Suprapubic skin (tissue), 4 donors: ENCODE measurements around the gene CPT2. TPM values are rescaled to one million over a fixed set of nuclear protein-coding genes. Genes with fewer than 3 reads are reported as not detected.

Experiments
- DNase-seq, 2 donors: peaks; one replicate each; pipeline ENCODE4 v3.0.0-alpha.2; 2019; ENCODE audit warnings: low spot score in 2 of 2
- H3K27ac ChIP-seq: fragments of 200-600 bp; sonication (generic); one replicate; pipeline ENCODE4 v1.5.1; 2019
- H3K27me3 ChIP-seq: fragments of 200-600 bp; sonication (generic); one replicate; pipeline ENCODE4 v1.5.1; 2019
- H3K36me3 ChIP-seq: fragments of 200-600 bp; sonication (generic); one replicate; pipeline ENCODE4 v1.5.1; 2019
- H3K4me1 ChIP-seq: fragments of 200-600 bp; sonication (generic); one replicate; pipeline ENCODE4 v1.5.1; 2019
- H3K4me3 ChIP-seq: fragments of 200-600 bp; sonication (generic); one replicate; pipeline ENCODE4 v1.5.1; 2019; ENCODE audit warnings: mild to moderate bottlenecking
- H3K9me3 ChIP-seq: fragments of 200-600 bp; sonication (generic); one replicate; pipeline ENCODE4 v1.5.1; 2019
- EP300 ChIP-seq: sonication (generic); formaldehyde crosslinking; IDR thresholded peaks from one replicate; pipeline ENCODE4 v1.6.1; 2017; ENCODE audit warnings: antibody characterized with exemption
- POLR2A ChIP-seq, 2 donors: fragments of 450-650 bp; IDR thresholded peaks; one replicate each; pipeline ENCODE4 v1.6.1; 2017; ENCODE audit warnings: antibody characterized with exemption in 2 of 2, mild to moderate bottlenecking in 2 of 2, moderate library complexity in 2 of 2
- POLR2AphosphoS5 ChIP-seq, 3 donors: sonication (generic); formaldehyde crosslinking; IDR thresholded peaks; one replicate each; pipeline ENCODE4 v1.6.1; 2017; ENCODE audit warnings: antibody characterized with exemption in 3 of 3
- WGBS: methylation state at CpG from one replicate; pipeline ENCODE4 v1.1.5; 2018; 5-methylcytosine and 5-hydroxymethylcytosine counted together
- total RNA-seq, 4 donors: library from RNA; depleted of rRNA; stranded (reverse); fragments of >200 nt; gene quantifications; one replicate each; pipeline ENCODE4 v1.1.0, GENCODE V29; 2016
- TF ChIP-seq, protein P1 (sequence below), 2 donors: fragments of 200-600 bp in 1 of 2; fragments of 450-650 bp in 1 of 2; sonication (generic) in 1 of 2; IDR thresholded peaks; one replicate each; pipeline ENCODE4 v1.5.1; 2016 to 2019; ENCODE audit warnings: antibody characterized with exemption in 2 of 2, mild to moderate bottlenecking in 1 of 2, moderate library complexity in 1 of 2

Gene CPT2
- total RNA-seq, 4 donors from 2014 or later, result 26.1 to 30.4 (median 29.5) TPM

DNA sequence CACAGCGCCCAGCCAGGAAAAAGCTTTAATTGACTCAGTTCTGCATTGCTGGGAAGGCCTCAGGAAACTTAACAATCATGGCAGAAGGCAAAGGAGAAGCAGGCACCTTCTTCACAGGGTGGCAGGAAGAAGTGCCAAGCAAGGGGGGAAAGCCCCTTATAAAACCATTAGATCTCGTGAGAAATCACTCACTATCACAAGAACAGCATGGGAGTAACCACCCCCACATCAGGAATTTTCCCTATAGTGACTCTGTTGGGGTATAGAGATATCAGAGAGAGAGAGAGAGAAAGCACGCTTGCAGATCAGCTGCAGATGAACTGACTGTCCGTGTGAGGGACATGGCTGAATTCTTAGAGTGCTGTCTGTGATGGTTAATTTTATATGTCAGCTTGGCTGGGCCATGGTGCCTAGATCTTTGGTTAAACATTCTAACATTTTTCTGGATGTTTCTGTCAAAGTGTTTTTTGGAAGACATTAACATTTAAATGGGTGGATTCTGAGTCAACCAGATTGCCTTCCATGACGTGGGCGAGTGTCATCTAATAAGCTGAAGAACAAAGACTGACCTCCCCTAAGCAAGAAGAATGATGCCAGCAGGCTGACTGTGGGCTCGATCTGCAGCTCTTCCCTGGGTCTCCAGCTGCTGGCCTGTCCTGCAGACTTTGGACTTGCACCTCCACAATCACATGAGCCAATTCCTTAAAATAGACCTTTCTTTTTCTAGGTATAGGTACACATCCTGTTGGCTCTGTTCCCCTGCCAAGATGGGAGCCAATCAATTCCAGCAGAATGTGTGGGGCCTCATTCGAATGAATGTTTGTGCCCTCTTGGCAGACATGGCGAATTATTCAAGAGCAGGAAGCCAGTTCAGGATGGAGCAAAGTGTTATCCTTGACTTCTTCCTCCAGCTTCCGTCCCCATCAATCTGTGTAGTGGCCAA, 21.4 kb upstream of the CPT2 start:
- no peaks in the 10 kb centered on the region for H3K36me3 ChIP-seq
- H3K4me1 ChIP-seq, result peaks cover 18% of the 10 kb centered on the region
- no peak overlapping the region for H3K27ac ChIP-seq
- H3K4me3 ChIP-seq, result no peak overlapping the region
- no peaks in the 10 kb centered on the region for H3K9me3 ChIP-seq
- TF ChIP-seq, protein P1, sequence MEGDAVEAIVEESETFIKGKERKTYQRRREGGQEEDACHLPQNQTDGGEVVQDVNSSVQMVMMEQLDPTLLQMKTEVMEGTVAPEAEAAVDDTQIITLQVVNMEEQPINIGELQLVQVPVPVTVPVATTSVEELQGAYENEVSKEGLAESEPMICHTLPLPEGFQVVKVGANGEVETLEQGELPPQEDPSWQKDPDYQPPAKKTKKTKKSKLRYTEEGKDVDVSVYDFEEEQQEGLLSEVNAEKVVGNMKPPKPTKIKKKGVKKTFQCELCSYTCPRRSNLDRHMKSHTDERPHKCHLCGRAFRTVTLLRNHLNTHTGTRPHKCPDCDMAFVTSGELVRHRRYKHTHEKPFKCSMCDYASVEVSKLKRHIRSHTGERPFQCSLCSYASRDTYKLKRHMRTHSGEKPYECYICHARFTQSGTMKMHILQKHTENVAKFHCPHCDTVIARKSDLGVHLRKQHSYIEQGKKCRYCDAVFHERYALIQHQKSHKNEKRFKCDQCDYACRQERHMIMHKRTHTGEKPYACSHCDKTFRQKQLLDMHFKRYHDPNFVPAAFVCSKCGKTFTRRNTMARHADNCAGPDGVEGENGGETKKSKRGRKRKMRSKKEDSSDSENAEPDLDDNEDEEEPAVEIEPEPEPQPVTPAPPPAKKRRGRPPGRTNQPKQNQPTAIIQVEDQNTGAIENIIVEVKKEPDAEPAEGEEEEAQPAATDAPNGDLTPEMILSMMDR (IDR thresholded peaks at IDR 0.05), result no peak
- TF ChIP-seq EP300, result no peak
- 78% methylated on average over 10 of the region's 10 CpGs for WGBS
- DNase-seq, result no peak
- no peaks in the 10 kb centered on the region for H3K27me3 ChIP-seq

GRCh38 chr1:53176452-53177208, 20.0 kb upstream of the CPT2 start:
- Histone ChIP-seq H3K4me3 (no peak overlapping the region), H3K36me3 (no peaks in the 10 kb centered on the region), H3K27ac (no peak overlapping the region), H3K4me1 (peaks cover 18% of the 10 kb centered on the region), H3K9me3 (no peaks in the 10 kb centered on the region), H3K27me3 (no peaks in the 10 kb centered on the region)
- 40% methylated on average over 7 of the region's 10 CpGs for WGBS
- no peak for DNase-seq
- TF ChIP-seq POLR2A (IDR thresholded peaks at IDR 0.05) (no peak), POLR2AphosphoS5 (IDR thresholded peaks at IDR 0.05) (no peak)

- no peak overlapping the region for H3K27ac ChIP-seq
- H3K9me3 ChIP-seq, result no peaks in the 10 kb centered on the region
- peaks cover 22% of the 10 kb centered on the region for H3K4me1 ChIP-seq
- whole genome bisulfite sequencing, result 91% methylated on average over 2 of the region's 2 CpGs
- no peaks in the 10 kb centered on the region for H3K27me3 ChIP-seq
- no peak for TF ChIP-seq POLR2AphosphoS5 (IDR thresholded peaks at IDR 0.05)
- TF ChIP-seq POLR2A (IDR thresholded peaks at IDR 0.05), result no peak
- no peak for TF ChIP-seq EP300
- TF ChIP-seq, protein P1 (IDR thresholded peaks at IDR 0.05), result no peak
- H3K36me3 ChIP-seq, result no peaks in the 10 kb centered on the region
- H3K4me3 ChIP-seq, result no peak overlapping the region
- no peak for DNase-seq
Observed at GRCh38 chr1:53180226-53180625, 16.4 kb upstream of the CPT2 start.

DNA sequence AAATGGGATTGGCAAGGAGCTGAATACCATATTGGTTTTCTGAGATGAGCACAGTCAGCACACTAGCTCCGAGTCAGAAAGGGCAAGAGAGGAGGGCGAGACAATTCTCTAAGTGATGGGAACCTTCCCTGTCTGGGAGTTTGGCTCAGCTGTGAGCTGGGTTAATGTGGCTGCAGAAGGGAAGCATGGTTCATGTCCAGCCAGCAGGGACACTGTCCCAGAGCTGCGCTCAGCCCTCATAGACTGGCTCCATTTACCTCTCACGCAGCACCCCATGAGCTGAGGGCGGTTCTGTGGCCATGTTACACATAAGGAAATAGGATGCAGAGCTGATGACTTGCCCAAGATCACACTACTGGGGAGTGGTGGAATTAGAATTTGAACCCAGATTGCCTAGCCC, 15.7 kb upstream of the CPT2 start:
- H3K27me3 ChIP-seq, result no peaks in the 10 kb centered on the region
- H3K27ac ChIP-seq, result no peak overlapping the region
- no peaks in the 10 kb centered on the region for H3K9me3 ChIP-seq
- TF ChIP-seq POLR2AphosphoS5 (IDR thresholded peaks at IDR 0.05) (no peak), POLR2A (IDR thresholded peaks at IDR 0.05) (no peak), EP300 (no peak)
- TF ChIP-seq, protein P1 (IDR thresholded peaks at IDR 0.05), result no peak
- no peaks in the 10 kb centered on the region for H3K36me3 ChIP-seq
- no peak for DNase-seq
- 96% methylated on average over 5 of the region's 5 CpGs for WGBS
- H3K4me1 ChIP-seq, result peaks cover 22% of the 10 kb centered on the region
- no peak overlapping the region for H3K4me3 ChIP-seq

DNA sequence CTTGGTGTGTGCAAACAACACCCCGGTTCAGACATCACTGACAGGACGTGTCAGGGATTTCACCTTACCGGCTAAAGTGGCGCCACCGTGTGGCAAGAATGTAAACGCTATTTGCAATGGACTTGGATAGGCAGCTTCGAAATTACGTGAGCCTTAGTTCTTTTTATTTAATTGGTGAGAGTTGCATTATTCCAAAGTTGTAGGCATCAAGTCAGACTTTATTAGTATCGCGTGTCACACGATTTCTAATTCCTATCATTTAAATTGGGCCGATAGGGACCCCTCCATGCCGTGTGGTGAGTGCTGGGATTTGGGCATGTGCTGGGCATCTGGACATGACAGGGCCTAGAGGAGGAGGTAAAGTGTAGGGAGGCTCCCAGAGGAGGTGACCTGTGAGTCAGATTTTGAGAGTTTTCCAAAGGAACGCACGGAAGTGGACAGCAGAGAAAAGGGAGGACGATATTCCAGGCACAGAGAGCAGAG, 14.5 kb upstream of the CPT2 start:
- WGBS, result 24% methylated on average over 16 of the region's 16 CpGs
- no peaks in the 10 kb centered on the region for H3K27me3 ChIP-seq
- no peak for TF ChIP-seq EP300
- TF ChIP-seq, protein P1 (IDR thresholded peaks at IDR 0.05), result peak; percentile 76 to 86
- H3K4me1 ChIP-seq, result peaks cover 13% of the 10 kb centered on the region
- H3K4me3 ChIP-seq, result no peak overlapping the region
- H3K27ac ChIP-seq, result no peak overlapping the region
- no peaks in the 10 kb centered on the region for H3K36me3 ChIP-seq
- DNase-seq, result peak; percentile 89 to 93
- no peaks in the 10 kb centered on the region for H3K9me3 ChIP-seq
